WTC11 (cell line): ENCODE measurements around the gene RTBDN. TPM values are rescaled to one million over a fixed set of nuclear protein-coding genes. Genes with fewer than 3 reads are reported as not detected.
"Not testable (repeated sequence)": the region's sequence is repeated elsewhere in the genome, so short reads cannot be mapped to it uniquely, and the experiment has no call there.

ENCODE experiments used
- ATAC-seq: fragments of 200-7000 bp; cut with Tn5 transposase; 2 replicates; pipeline ENCODE4 v1.10.0; 2021; ENCODE audit warnings: mild to moderate bottlenecking, moderate library complexity
- CTCF ChIA-PET: fragments of 300-600 bp; sonication (Branson Sonifier 250); formaldehyde crosslinking; loops from one replicate; lab custom pipeline; 2021; ENCODE audit warnings: antibody characterized with exemption; lab: Charles Lee
- POLR2A ChIA-PET: fragments of 350-600 bp; sonication (Branson Sonifier 250); formaldehyde crosslinking; loops from one replicate; lab custom pipeline; 2021; ENCODE audit warnings: antibody characterized with exemption; lab: Charles Lee
- DNase-seq: peaks from one replicate; pipeline ENCODE4 v3.0.0; 2021; ENCODE audit warnings: low spot score
- H3K27ac Mint-ChIP-seq: 2 replicates; pipeline ENCODE4 v1.8.0; 2021; ENCODE audit warnings: mixed read lengths
- H3K27me3 Mint-ChIP-seq: 2 replicates; pipeline ENCODE4 v1.8.0; 2021; ENCODE audit warnings: low read depth, mild to moderate bottlenecking, moderate library complexity, mixed read lengths
- H3K36me3 Mint-ChIP-seq: 2 replicates; pipeline ENCODE4 v1.8.0; 2021; ENCODE audit warnings: mixed read lengths
- H3K4me1 Mint-ChIP-seq: 2 replicates; pipeline ENCODE4 v1.8.0; 2022; ENCODE audit warnings: mixed read lengths
- H3K4me3 Mint-ChIP-seq: 2 replicates; pipeline ENCODE4 v1.8.0; 2021; ENCODE audit warnings: mild to moderate bottlenecking, moderate library complexity, mixed read lengths
- H3K9me3 Mint-ChIP-seq: 2 replicates; pipeline ENCODE4 v1.8.0; 2021; ENCODE audit warnings: mixed read lengths
- ATF2 ChIP-seq: sonication (generic); formaldehyde crosslinking; IDR thresholded peaks from 2 replicates; pipeline ENCODE4 v1.8.1; 2022; ENCODE audit warnings: low read depth, missing genetic modification reagents, borderline replicate concordance
- CTCF ChIP-seq: fragments of 200-600 bp; IDR thresholded peaks from 2 replicates; pipeline ENCODE4 v1.8.0; 2022; ENCODE audit warnings: antibody characterized with exemption
- ELF4 ChIP-seq: sonication (generic); formaldehyde crosslinking; IDR thresholded peaks from 2 replicates; pipeline ENCODE4 v1.8.1; 2022; ENCODE audit warnings: low read depth, mild to moderate bottlenecking, moderate library complexity, missing genetic modification reagents
- ESRRA ChIP-seq: sonication (generic); formaldehyde crosslinking; IDR thresholded peaks from 2 replicates; pipeline ENCODE4 v1.8.1; 2022; ENCODE audit warnings: mild to moderate bottlenecking, missing genetic modification reagents, borderline replicate concordance
- ETV6 ChIP-seq: sonication (generic); formaldehyde crosslinking; IDR thresholded peaks from 2 replicates; pipeline ENCODE4 v1.8.1; 2022; ENCODE audit warnings: mild to moderate bottlenecking, missing genetic modification reagents
- JAZF1 ChIP-seq: fragments of 250-450 bp; sonication (Bioruptor Pico); IDR thresholded peaks from 2 replicates; pipeline ENCODE4 v1.9.0; 2021; ENCODE audit warnings: moderate library complexity, mild to moderate bottlenecking, inconsistent platforms
- NFATC4 ChIP-seq: fragments of 250-450 bp; sonication (Bioruptor Pico); IDR thresholded peaks from 2 replicates; pipeline ENCODE4 v1.9.0; 2021; ENCODE audit warnings: mild to moderate bottlenecking
- NR1H2 ChIP-seq: sonication (generic); formaldehyde crosslinking; IDR thresholded peaks from 2 replicates; pipeline ENCODE4 v1.9.0; 2021; ENCODE audit warnings: mild to moderate bottlenecking, moderate library complexity, missing genetic modification reagents
- OVOL2 ChIP-seq: fragments of 250-450 bp; sonication (Bioruptor Pico); IDR thresholded peaks from 2 replicates; pipeline ENCODE4 v1.9.0; 2021; ENCODE audit warnings: mild to moderate bottlenecking, borderline replicate concordance
- SMAD3 ChIP-seq: sonication (generic); formaldehyde crosslinking; IDR thresholded peaks from 2 replicates; pipeline ENCODE4 v1.8.0; 2022; ENCODE audit warnings: missing genetic modification reagents, mild to moderate bottlenecking, borderline replicate concordance
- TEAD4 ChIP-seq: sonication (generic); formaldehyde crosslinking; IDR thresholded peaks from 2 replicates; pipeline ENCODE4 v1.8.0; 2022; ENCODE audit warnings: mild to moderate bottlenecking, missing genetic modification reagents
- ZBTB43 ChIP-seq: sonication (generic); formaldehyde crosslinking; IDR thresholded peaks from 2 replicates; pipeline ENCODE4 v1.8.1; 2023; ENCODE audit warnings: mild to moderate bottlenecking, missing genetic modification reagents
- ZMAT4 ChIP-seq: fragments of 250-450 bp; sonication (Bioruptor Pico); IDR thresholded peaks from 2 replicates; pipeline ENCODE4 v1.9.0; 2021; ENCODE audit warnings: mild to moderate bottlenecking
- ZNF232 ChIP-seq: sonication (generic); formaldehyde crosslinking; IDR thresholded peaks from 2 replicates; pipeline ENCODE4 v1.8.0; 2022; ENCODE audit warnings: mild to moderate bottlenecking, missing genetic modification reagents
- ZNF263 ChIP-seq: sonication (generic); formaldehyde crosslinking; IDR thresholded peaks from 2 replicates; pipeline ENCODE4 v1.8.1; 2022; ENCODE audit warnings: low read depth, mild to moderate bottlenecking, moderate library complexity, missing genetic modification reagents
- ZNF317 ChIP-seq: sonication (generic); formaldehyde crosslinking; IDR thresholded peaks from 2 replicates; pipeline ENCODE4 v1.8.1; 2023; ENCODE audit warnings: low read depth, mild to moderate bottlenecking, moderate library complexity, missing genetic modification reagents, borderline replicate concordance
- ZNF396 ChIP-seq: fragments of 250-450 bp; sonication (Bioruptor Pico); IDR thresholded peaks from 2 replicates; pipeline ENCODE4 v1.8.0; 2021; ENCODE audit warnings: mild to moderate bottlenecking, moderate library complexity, borderline replicate concordance
- ZNF671 ChIP-seq: fragments of 250-450 bp; sonication (Bioruptor Pico); IDR thresholded peaks from 2 replicates; pipeline ENCODE4 v1.8.0; 2021; ENCODE audit warnings: mild to moderate bottlenecking
- total RNA-seq: library from RNA; stranded (reverse); gene quantifications from 3 replicates; pipeline ENCODE4 v1.2.3, GENCODE V29; 2021

The RTBDN gene
- total RNA-seq, 1 experiment from 2014 or later, result 2.4 TPM

GRCh38 chr19:12821761-12822160, 12.6 kb downstream of the RTBDN start (continued):
- TF ChIP-seq ZMAT4, result no peak
- TF ChIP-seq ESRRA (CRISPR knock-in tag), result no peak
- TF ChIP-seq ZNF396 (CRISPR knock-in tag), result no peak
- no peak for TF ChIP-seq ETV6 (CRISPR knock-in tag)

- POLR2A ChIA-PET, H3K9me3 Mint-ChIP-seq, ATAC-seq, H3K27ac Mint-ChIP-seq, H3K4me3 Mint-ChIP-seq, DNase-seq, H3K27me3 Mint-ChIP-seq, H3K4me1 Mint-ChIP-seq: not testable (repeated sequence)
- CTCF ChIA-PET, result interaction anchor here (0.7 to 3.6 kb wide), 2 partner anchors 7 to 56 kb away, joined by 5 to 11 read pairs; no protein-coding TSS in a partner anchor
- peaks cover 18% of the 10 kb centered on the region for H3K36me3 Mint-ChIP-seq
These were observed 16.6 kb downstream of the RTBDN start for GRCh38 chr19:12817810-12818209.

GRCh38 chr19:12817188-12817587, 17.2 kb downstream of the RTBDN start:
- H3K9me3 Mint-ChIP-seq, H3K4me3 Mint-ChIP-seq, ATAC-seq, DNase-seq, POLR2A ChIA-PET, H3K4me1 Mint-ChIP-seq, H3K27ac Mint-ChIP-seq, H3K27me3 Mint-ChIP-seq: not testable (repeated sequence)
- CTCF ChIA-PET, result interaction anchor here (1.2 to 3.6 kb wide), 2 partner anchors 8 to 57 kb away, joined by 3 to 11 read pairs; no protein-coding TSS in a partner anchor
- H3K36me3 Mint-ChIP-seq, result peaks cover 19% of the 10 kb centered on the region

GRCh38 chr19:12815088-12815487, 19.3 kb downstream of the RTBDN start:
- ChIA-PET CTCF (interaction anchor here (1.4 to 3.6 kb wide), 3 partner anchors 9 to 32 kb away, joined by 4 to 11 read pairs (median 10); partner anchors contain the start of gene RNASEH2A), POLR2A (interaction anchor here (1.5 kb wide), 1 partner anchor 9 kb away, joined by 4 read pairs; the partner anchor contains the start of gene RNASEH2A)
- Mint-ChIP-seq H3K9me3 (no peaks in the 10 kb centered on the region), H3K27me3 (no peaks in the 10 kb centered on the region), H3K27ac (no peak overlapping the region), H3K4me1 (no peaks in the 10 kb centered on the region), H3K4me3 (no peak overlapping the region), H3K36me3 (peaks cover 19% of the 10 kb centered on the region)
- TF ChIP-seq NR1H2 (CRISPR knock-in tag) (no peak), ELF4 (CRISPR knock-in tag) (no peak), ATF2 (CRISPR knock-in tag) (no peak), JAZF1 (CRISPR knock-in tag) (no peak), ZNF232 (no peak), OVOL2 (CRISPR knock-in tag) (no peak), ZNF317 (CRISPR knock-in tag) (no peak), ETV6 (CRISPR knock-in tag) (no peak), ZNF671 (CRISPR knock-in tag) (no peak), ZBTB43 (CRISPR knock-in tag) (no peak), NFATC4 (no peak), SMAD3 (no peak), ZNF263 (no peak), CTCF (no peak), TEAD4 (no peak)
- ATAC-seq, result no peak
- DNase-seq, result no peak
